Liver (tissue), 9 donors: ENCODE results near the gene TMEM184C. TPM values are rescaled to one million over a fixed set of nuclear protein-coding genes. Genes with fewer than 3 reads are reported as not detected.

Source experiments
- DNase-seq: peaks from one replicate; pipeline ENCODE4 v3.0.0-alpha.2; 2017; ENCODE audit warnings: low spot score
- H3K27ac ChIP-seq, 2 donors: one replicate each; pipeline ENCODE4 v1.7.0; 2013; ENCODE audit warnings: inconsistent platforms in 2 of 2, low read length in 2 of 2, control low read depth in 1 of 2, low read depth in 1 of 2, mild to moderate bottlenecking in 1 of 2
- H3K27me3 ChIP-seq, 4 donors: one replicate each; pipeline versions ENCODE4 v1.6.1 to v1.7.0; 2013; ENCODE audit warnings: low read length in 3 of 4, inconsistent platforms in 1 of 4, mild to moderate bottlenecking in 1 of 4, moderate library complexity in 1 of 4; ENCODE audit not compliant: control insufficient read depth in 4 of 4, insufficient read depth in 4 of 4
- H3K36me3 ChIP-seq, 4 donors: one replicate each; pipeline versions ENCODE4 v1.6.1 to v1.7.0; 2013; ENCODE audit warnings: low read length in 3 of 4, mild to moderate bottlenecking in 3 of 4, low read depth in 1 of 4, moderate library complexity in 1 of 4; ENCODE audit not compliant: control insufficient read depth in 4 of 4, insufficient read depth in 3 of 4
- H3K4me1 ChIP-seq, 4 donors: one replicate each; pipeline versions ENCODE4 v1.6.1 to v1.7.0; 2013; ENCODE audit warnings: low read length in 3 of 4, mild to moderate bottlenecking in 3 of 4, moderate library complexity in 1 of 4; ENCODE audit not compliant: control insufficient read depth in 4 of 4, insufficient read depth in 4 of 4
- H3K4me3 ChIP-seq, 3 donors: one replicate each; pipeline versions ENCODE4 v1.6.1 to v1.7.0; 2013; ENCODE audit warnings: low read length in 3 of 3, control low read depth in 1 of 3, low read depth in 1 of 3, mild to moderate bottlenecking in 1 of 3
- H3K9ac ChIP-seq, 2 donors: one replicate each; pipeline ENCODE4 v1.7.0; 2013; ENCODE audit warnings: low read length in 2 of 2, mild to moderate bottlenecking in 2 of 2, moderate library complexity in 2 of 2, control low read depth in 1 of 2, low read depth in 1 of 2
- H3K9me3 ChIP-seq, 4 donors: one replicate each; pipeline versions ENCODE4 v1.6.1 to v1.7.0; 2013; ENCODE audit warnings: low read length in 3 of 4; ENCODE audit not compliant: control insufficient read depth in 4 of 4
- ATF3 ChIP-seq: IDR thresholded peaks from 2 replicates; pipeline ENCODE4 v1.6.1; 2016; ENCODE audit warnings: antibody characterized with exemption
- CTCF ChIP-seq: fragments of 150-350 bp; IDR thresholded peaks from 2 replicates; pipeline ENCODE4 v1.5.1; 2017; ENCODE audit warnings: improper control_type of control experiment, low read depth, low read length; ENCODE audit not compliant: missing input control
- EGR1 ChIP-seq, 2 donors: IDR thresholded peaks; 2 replicates each; pipeline ENCODE4 v1.6.1; 2016 to 2018; ENCODE audit warnings: antibody characterized with exemption in 2 of 2, low read depth in 2 of 2
- FOXA2 ChIP-seq: IDR thresholded peaks from 2 replicates; pipeline ENCODE4 v1.6.1; 2016; ENCODE audit warnings: antibody characterized with exemption
- GABPA ChIP-seq, 2 donors: IDR thresholded peaks in 1 of 2; conservative IDR thresholded peaks in 1 of 2; 2 replicates each; pipeline ENCODE4 v1.6.1; 2016; ENCODE audit warnings: antibody characterized with exemption in 2 of 2, mild to moderate bottlenecking in 1 of 2, moderate library complexity in 1 of 2
- HNF4A ChIP-seq, 2 donors: conservative IDR thresholded peaks; 2 replicates each; pipeline ENCODE4 v1.6.1; 2016; ENCODE audit warnings: antibody characterized with exemption in 2 of 2, mild to moderate bottlenecking in 2 of 2
- HNF4G ChIP-seq: IDR thresholded peaks from 2 replicates; pipeline ENCODE4 v1.6.1; 2016; ENCODE audit warnings: antibody characterized with exemption
- MAX ChIP-seq: IDR thresholded peaks from 2 replicates; pipeline ENCODE4 v1.6.1; 2016; ENCODE audit warnings: antibody characterized with exemption
- NR2F2 ChIP-seq: IDR thresholded peaks from 2 replicates; pipeline ENCODE4 v1.6.1; 2016; ENCODE audit warnings: antibody characterized with exemption
- RAD21 ChIP-seq, 2 donors: IDR thresholded peaks; 2 replicates each; pipeline ENCODE4 v1.6.1; 2016; ENCODE audit warnings: antibody characterized with exemption in 2 of 2, mild to moderate bottlenecking in 2 of 2
- REST ChIP-seq: IDR thresholded peaks from 2 replicates; pipeline ENCODE4 v1.6.1; 2016; ENCODE audit warnings: antibody characterized with exemption, mild to moderate bottlenecking
- RXRA ChIP-seq, 2 donors: IDR thresholded peaks; 2 replicates each; pipeline ENCODE4 v1.6.1; 2017 to 2018; ENCODE audit warnings: antibody characterized with exemption in 2 of 2, mild to moderate bottlenecking in 1 of 2
- SP1 ChIP-seq: IDR thresholded peaks from 2 replicates; pipeline ENCODE4 v1.6.1; 2018; ENCODE audit warnings: antibody characterized with exemption, mild to moderate bottlenecking
- TAF1 ChIP-seq: conservative IDR thresholded peaks from 2 replicates; pipeline ENCODE4 v1.6.1; 2016; ENCODE audit warnings: antibody characterized with exemption, mild to moderate bottlenecking
- YY1 ChIP-seq: IDR thresholded peaks from 2 replicates; pipeline ENCODE4 v1.6.1; 2016; ENCODE audit warnings: antibody characterized with exemption, mild to moderate bottlenecking
- ZBTB33 ChIP-seq: IDR thresholded peaks from 2 replicates; pipeline ENCODE4 v1.6.1; 2016; ENCODE audit warnings: antibody characterized with exemption
- WGBS: extraction: QIAGEN DNeasy Blood & Tissue Kit; methylation state at CpG from one replicate; pipeline ENCODE4 v1.1.7; 2013; 5-methylcytosine and 5-hydroxymethylcytosine counted together
- polyA plus RNA-seq, 2 donors: library from polyadenylated mRNA; stranded (reverse) in 1 of 2; unstranded in 1 of 2; fragments of 200-250 nt in 1 of 2; fragments of >200 nt in 1 of 2; fragmentation: Nextera tagmentation in 1 of 2; extraction: Ambion mirVana in 1 of 2; gene quantifications; one replicate each; pipeline versions ENCODE4 v1.2.1 to v1.2.3, GENCODE V29; 2013 to 2015
- total RNA-seq, 2 donors: library from RNA; depleted of rRNA; stranded (reverse); fragments of >200 nt; gene quantifications; one replicate each; pipeline ENCODE4 v1.2.3, GENCODE V29; 2014
- donor health status: healthy.
- donor health status: healthy.
- donor health status: healthy.
- donor health status: healthy.
- donor health status: healthy.

TMEM184C gene
- total and polyA plus RNA-seq, 4 donors: 9.1 to 31.4 (median 13.4) TPM

- H3K9ac ChIP-seq: no peak overlapping the region
- H3K27ac ChIP-seq: no peak overlapping the region
- TF ChIP-seq EGR1 (IDR thresholded peaks at IDR 0.05; ENCODE audit: low read depth in 2 of 2): no peak
Observed at GRCh38 chr4:147628415-147628814, 11.2 kb downstream of the TMEM184C start.

GRCh38 chr4:147629783-147630730, 12.9 kb downstream of the TMEM184C start:
- no peak for DNase-seq
- peaks cover 10 to 64% (median 51%) of the 10 kb centered on the region in 4 donors for H3K36me3 ChIP-seq
- H3K27me3 ChIP-seq: no peaks in the 10 kb centered on the region
- H3K4me1 ChIP-seq: no peaks in the 10 kb centered on the region
- no peak overlapping the region for H3K4me3 ChIP-seq
- 98% methylated on average over 1 of the region's 1 CpG for WGBS
- H3K9me3 ChIP-seq: no peaks in the 10 kb centered on the region
- H3K27ac ChIP-seq: no peak overlapping the region
- TF ChIP-seq MAX: no peak
- TF ChIP-seq NR2F2: no peak
- TF ChIP-seq ZBTB33: no peak
- TF ChIP-seq ATF3: no peak
- no peak for TF ChIP-seq FOXA2
- no peak overlapping the region for H3K9ac ChIP-seq

More at GRCh38 chr4:147628415-147628814, 11.2 kb downstream of the TMEM184C start:
- no peaks in the 10 kb centered on the region for H3K9me3 ChIP-seq
- no peaks in the 10 kb centered on the region for H3K27me3 ChIP-seq
- H3K36me3 ChIP-seq: peaks cover 10 to 64% (median 45%) of the 10 kb centered on the region in 4 donors
- no peak for DNase-seq
- H3K4me1 ChIP-seq: no peaks in the 10 kb centered on the region
- no peak overlapping the region for H3K4me3 ChIP-seq
- 82% methylated on average over 3 of the region's 3 CpGs for WGBS

- no peak for DNase-seq
- H3K27ac ChIP-seq: no peak overlapping the region
- TF ChIP-seq HNF4A (conservative IDR thresholded peaks at IDR 0.05): no peak
- TF ChIP-seq HNF4G: no peak
- no peak for TF ChIP-seq REST
- no peak for TF ChIP-seq CTCF
- no peak for TF ChIP-seq TAF1
- TF ChIP-seq RXRA (IDR thresholded peaks at IDR 0.05): no peak
- no peak for TF ChIP-seq FOXA2
- TF ChIP-seq YY1: no peak
- no peak for TF ChIP-seq SP1
- no peak for TF ChIP-seq GABPA (IDR thresholded peaks at IDR 0.05 in 1 of 2, conservative IDR thresholded peaks at IDR 0.05 in 1 of 2)
- no peak for TF ChIP-seq RAD21 (IDR thresholded peaks at IDR 0.05)
- no peak for TF ChIP-seq EGR1 (IDR thresholded peaks at IDR 0.05; ENCODE audit: low read depth in 2 of 2)
- 94% methylated on average over 3 of the region's 3 CpGs for WGBS
- peaks cover 6 to 60% (median 57%) of the 10 kb centered on the region in 4 donors for H3K36me3 ChIP-seq
- no peak overlapping the region for H3K9ac ChIP-seq
- H3K9me3 ChIP-seq: no peaks in the 10 kb centered on the region
- no peaks in the 10 kb centered on the region for H3K4me1 ChIP-seq
- no peaks in the 10 kb centered on the region for H3K27me3 ChIP-seq
- no peak overlapping the region for H3K4me3 ChIP-seq
Observed at GRCh38 chr4:147633113-147633512, 15.9 kb downstream of the TMEM184C start.
